Measurements from ENCODE around the gene SCN5A.

DNA sequence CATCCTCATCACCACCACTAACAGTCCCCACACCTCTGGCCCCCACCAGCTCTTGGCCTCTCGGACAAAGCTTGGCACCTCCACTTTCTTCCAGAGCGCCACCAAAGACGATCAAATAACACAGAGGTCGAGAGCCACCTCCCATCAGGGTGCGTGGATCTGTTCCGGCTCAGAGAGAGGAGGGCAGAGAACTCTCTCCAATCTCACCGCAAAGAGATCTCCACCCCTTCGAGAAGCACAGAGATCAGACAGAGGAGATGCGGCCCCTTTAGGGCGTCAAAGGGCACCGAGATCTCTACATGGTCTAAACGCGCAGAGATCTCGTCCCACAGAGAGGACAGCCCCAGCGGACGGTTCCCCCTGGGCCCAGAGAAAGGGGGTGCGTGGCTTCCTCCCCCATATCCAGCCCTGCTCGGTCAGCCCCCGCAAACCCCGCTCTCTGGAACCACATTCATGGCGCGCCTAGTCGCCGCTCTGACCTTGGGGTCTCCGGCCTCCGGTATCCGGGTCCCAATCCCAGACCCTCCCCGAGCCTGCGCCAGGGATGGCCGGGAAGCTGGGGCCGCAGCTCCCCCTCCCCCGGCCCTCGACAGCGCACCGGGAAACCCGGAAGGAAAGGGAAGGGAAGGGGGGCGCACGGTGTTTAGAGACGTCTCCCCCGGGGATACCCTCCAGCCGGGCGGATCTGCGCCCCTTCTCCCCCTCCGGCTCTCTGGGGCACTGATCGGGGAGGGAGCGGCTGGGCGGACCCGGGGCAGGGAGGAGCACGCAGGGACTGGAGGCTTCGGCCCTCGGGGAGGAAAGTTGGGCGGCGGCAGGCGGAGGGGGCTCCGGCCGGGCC is 608 bp downstream of the SCN5A start:
- no peak for TF ChIP-seq EZH2phosphoT487 (IDR thresholded peaks at IDR 0.05; ENCODE audit: low read depth)
- TF ChIP-seq, protein P1, sequence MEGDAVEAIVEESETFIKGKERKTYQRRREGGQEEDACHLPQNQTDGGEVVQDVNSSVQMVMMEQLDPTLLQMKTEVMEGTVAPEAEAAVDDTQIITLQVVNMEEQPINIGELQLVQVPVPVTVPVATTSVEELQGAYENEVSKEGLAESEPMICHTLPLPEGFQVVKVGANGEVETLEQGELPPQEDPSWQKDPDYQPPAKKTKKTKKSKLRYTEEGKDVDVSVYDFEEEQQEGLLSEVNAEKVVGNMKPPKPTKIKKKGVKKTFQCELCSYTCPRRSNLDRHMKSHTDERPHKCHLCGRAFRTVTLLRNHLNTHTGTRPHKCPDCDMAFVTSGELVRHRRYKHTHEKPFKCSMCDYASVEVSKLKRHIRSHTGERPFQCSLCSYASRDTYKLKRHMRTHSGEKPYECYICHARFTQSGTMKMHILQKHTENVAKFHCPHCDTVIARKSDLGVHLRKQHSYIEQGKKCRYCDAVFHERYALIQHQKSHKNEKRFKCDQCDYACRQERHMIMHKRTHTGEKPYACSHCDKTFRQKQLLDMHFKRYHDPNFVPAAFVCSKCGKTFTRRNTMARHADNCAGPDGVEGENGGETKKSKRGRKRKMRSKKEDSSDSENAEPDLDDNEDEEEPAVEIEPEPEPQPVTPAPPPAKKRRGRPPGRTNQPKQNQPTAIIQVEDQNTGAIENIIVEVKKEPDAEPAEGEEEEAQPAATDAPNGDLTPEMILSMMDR (IDR thresholded peaks at IDR 0.05; ENCODE audit: low read depth, low read length), result no peak

Measured in OCI-LY3 (cell line).